Measurements from ENCODE around the gene COLEC12. TPM values are rescaled to one million over a fixed set of nuclear protein-coding genes. Genes with fewer than 3 reads are reported as not detected.

COLEC12 gene
- total RNA-seq, 6 donors from 2014 or later, result 29.3 to 72.2 (median 47.0) TPM

DNA sequence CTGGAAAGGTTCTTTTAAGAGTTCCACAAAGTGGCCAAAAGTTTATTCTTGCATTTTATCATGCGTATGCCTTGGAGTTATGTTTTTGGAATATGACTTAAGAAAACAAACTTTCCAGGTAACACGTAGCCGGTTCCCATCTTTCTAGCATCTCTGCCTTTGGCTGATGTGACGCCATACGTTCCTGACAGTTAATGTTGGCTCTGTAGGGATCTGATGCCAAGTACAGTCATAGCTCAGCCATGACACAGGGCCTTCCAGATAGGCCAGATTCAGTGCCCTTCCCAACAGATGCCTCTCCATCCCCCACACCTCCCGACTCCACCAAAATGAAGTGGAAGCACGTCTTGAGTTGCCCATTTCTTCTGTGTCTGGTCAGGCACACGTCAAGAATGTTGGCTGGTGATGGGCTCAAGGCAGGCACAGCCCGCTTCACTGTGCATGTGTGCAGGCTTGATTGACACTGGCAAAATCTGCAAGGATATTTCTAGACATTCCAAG, 181.7 kb downstream of the COLEC12 start:
- H3K27me3 ChIP-seq, result no peaks in the 10 kb centered on the region
- DNase-seq (no peak), ATAC-seq (ENCODE audit: low FRiP score in 2 of 2) (no peak)
- WGBS, 2 donors, result 92% methylated on average over 9 of the region's 9 CpGs
- no peak overlapping the region for H3K27ac ChIP-seq
- no peak overlapping the region for H3K4me3 ChIP-seq
- no peaks in the 10 kb centered on the region for H3K9me3 ChIP-seq
- H3K36me3 ChIP-seq, result no peaks in the 10 kb centered on the region
- peaks cover 10 to 18% (median 14%) of the 10 kb centered on the region in 4 donors for H3K4me1 ChIP-seq
- TF ChIP-seq EP300 (IDR thresholded peaks at IDR 0.05) (no peak), POLR2A (IDR thresholded peaks at IDR 0.05) (no peak), POLR2AphosphoS5 (IDR thresholded peaks at IDR 0.05) (no peak)
- TF ChIP-seq, protein P1, sequence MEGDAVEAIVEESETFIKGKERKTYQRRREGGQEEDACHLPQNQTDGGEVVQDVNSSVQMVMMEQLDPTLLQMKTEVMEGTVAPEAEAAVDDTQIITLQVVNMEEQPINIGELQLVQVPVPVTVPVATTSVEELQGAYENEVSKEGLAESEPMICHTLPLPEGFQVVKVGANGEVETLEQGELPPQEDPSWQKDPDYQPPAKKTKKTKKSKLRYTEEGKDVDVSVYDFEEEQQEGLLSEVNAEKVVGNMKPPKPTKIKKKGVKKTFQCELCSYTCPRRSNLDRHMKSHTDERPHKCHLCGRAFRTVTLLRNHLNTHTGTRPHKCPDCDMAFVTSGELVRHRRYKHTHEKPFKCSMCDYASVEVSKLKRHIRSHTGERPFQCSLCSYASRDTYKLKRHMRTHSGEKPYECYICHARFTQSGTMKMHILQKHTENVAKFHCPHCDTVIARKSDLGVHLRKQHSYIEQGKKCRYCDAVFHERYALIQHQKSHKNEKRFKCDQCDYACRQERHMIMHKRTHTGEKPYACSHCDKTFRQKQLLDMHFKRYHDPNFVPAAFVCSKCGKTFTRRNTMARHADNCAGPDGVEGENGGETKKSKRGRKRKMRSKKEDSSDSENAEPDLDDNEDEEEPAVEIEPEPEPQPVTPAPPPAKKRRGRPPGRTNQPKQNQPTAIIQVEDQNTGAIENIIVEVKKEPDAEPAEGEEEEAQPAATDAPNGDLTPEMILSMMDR (IDR thresholded peaks at IDR 0.05), result no peak

DNA sequence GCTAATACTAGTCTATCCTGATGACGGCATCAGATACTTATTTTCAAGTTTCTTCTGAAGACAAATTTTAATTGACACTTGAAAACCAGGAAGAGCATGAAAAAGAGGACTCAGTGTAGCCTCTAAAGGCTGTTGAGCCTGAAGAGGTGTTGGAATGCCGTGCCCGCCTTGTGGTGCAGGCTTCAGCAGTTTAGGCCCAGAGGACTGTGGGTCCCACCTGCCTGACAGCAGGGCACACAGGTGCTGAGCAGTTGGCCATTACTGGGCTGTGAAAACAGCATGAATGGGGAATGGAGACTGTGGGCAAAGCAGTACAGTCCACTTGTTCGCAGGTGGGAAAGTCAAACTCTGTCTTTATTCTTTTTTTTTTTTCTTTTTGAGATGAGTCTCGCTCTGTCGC, 182.9 kb downstream of the COLEC12 start:
- H3K4me3 ChIP-seq, result no peak overlapping the region
- H3K36me3 ChIP-seq, result no peaks in the 10 kb centered on the region
- H3K4me1 ChIP-seq, result peaks cover 3 to 8% (median 5%) of the 10 kb centered on the region in 4 donors
- no peak for TF ChIP-seq POLR2AphosphoS5 (IDR thresholded peaks at IDR 0.05)
- TF ChIP-seq POLR2A (IDR thresholded peaks at IDR 0.05), result no peak
- TF ChIP-seq, protein P1 (IDR thresholded peaks at IDR 0.05), result no peak
- TF ChIP-seq EP300 (IDR thresholded peaks at IDR 0.05), result no peak
- no peaks in the 10 kb centered on the region for H3K27me3 ChIP-seq
- no peaks in the 10 kb centered on the region for H3K9me3 ChIP-seq
- no peak overlapping the region for H3K27ac ChIP-seq
- ATAC-seq (ENCODE audit: low FRiP score in 2 of 2) (peak in 1 of 2 donors; percentile 52), DNase-seq (no peak)
- 88% methylated on average over 6 of the region's 6 CpGs for WGBS, 2 donors

DNA sequence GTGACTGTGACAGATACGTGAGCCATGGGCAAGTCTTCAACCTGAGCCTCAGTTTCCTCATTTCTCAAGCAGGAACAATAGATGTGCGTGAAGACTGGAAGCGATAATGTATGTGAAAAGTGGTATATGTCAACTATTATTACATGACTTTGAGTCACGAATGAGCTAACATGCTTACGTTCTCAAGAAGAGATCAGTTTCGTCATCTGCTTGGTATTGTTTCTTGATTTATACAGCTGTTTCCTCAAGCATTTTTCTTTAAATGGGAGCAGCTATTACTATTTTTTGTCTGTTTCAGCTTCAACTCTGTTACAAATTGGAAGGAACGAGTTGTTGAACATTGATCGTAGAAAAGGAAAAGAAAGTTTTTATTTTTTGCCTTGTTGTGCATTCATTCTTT, 184.1 kb downstream of the COLEC12 start:
- WGBS, 2 donors, result 64 to 74% methylated on average over 8 of the region's 8 CpGs
- H3K36me3 ChIP-seq, result no peaks in the 10 kb centered on the region

DNA sequence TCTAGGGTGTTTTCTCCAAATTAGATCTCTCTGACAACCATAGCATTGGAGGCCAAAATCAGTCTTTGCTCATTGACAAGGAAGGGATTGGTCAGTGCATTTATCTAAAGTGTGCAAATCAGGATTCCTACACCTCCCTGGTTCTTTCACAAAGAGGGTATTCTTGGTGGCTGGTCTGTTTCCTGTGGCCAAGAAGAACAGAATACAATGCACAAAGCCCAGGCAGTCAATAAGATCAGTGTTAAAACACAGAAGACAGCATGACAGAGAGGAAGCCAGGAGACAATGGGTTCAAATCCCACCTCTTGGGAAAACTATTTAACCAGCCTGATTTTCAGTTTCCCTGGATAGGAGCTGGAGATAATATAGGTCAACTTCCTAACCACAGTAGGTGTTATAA, 186.6 kb downstream of the COLEC12 start:
- no peak overlapping the region for H3K27ac ChIP-seq
- H3K4me3 ChIP-seq, result no peak overlapping the region
- ATAC-seq (ENCODE audit: low FRiP score in 2 of 2) (no peak), DNase-seq (no peak)
- H3K4me1 ChIP-seq, result no peaks in the 10 kb centered on the region
- no peaks in the 10 kb centered on the region for H3K9me3 ChIP-seq
- no peaks in the 10 kb centered on the region for H3K27me3 ChIP-seq
- no peaks in the 10 kb centered on the region for H3K36me3 ChIP-seq
- no peak for TF ChIP-seq POLR2AphosphoS5 (IDR thresholded peaks at IDR 0.05)
- TF ChIP-seq EP300 (IDR thresholded peaks at IDR 0.05), result no peak
- TF ChIP-seq, protein P1 (IDR thresholded peaks at IDR 0.05), result no peak
- no peak for TF ChIP-seq POLR2A (IDR thresholded peaks at IDR 0.05)

More for the DNA sequence above, 184.1 kb downstream of the COLEC12 start:
- Histone ChIP-seq H3K9me3 (no peaks in the 10 kb centered on the region), H3K27ac (no peak overlapping the region), H3K4me3 (no peak overlapping the region), H3K27me3 (no peaks in the 10 kb centered on the region), H3K4me1 (no peaks in the 10 kb centered on the region)
- ATAC-seq (ENCODE audit: low FRiP score in 2 of 2) (no peak), DNase-seq (no peak)
- no peak for TF ChIP-seq POLR2A (IDR thresholded peaks at IDR 0.05)
- TF ChIP-seq EP300 (IDR thresholded peaks at IDR 0.05), result no peak
- TF ChIP-seq, protein P1 (IDR thresholded peaks at IDR 0.05), result no peak
- TF ChIP-seq POLR2AphosphoS5 (IDR thresholded peaks at IDR 0.05), result no peak

DNA sequence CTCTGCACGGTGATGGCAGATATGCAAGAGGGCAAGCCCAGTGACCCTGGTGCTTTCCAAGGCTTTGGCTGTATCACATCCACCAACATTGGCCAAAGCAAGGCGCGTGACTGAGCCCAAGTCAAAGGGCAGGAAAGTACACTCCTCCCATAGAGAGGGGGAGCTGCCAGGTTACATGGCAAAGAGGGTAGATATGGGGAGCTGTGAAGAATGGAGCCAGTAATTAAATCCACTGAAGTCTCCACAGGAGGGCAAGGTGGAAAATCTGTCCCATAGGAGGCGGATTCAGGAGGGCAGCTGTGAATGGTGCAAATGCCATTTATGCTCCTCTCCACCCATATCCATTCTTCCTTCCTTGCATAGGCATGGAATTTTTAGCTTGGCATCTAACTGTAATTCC, 188.1 kb downstream of the COLEC12 start:
- H3K27ac ChIP-seq, result no peak overlapping the region
- no peak for TF ChIP-seq POLR2A (IDR thresholded peaks at IDR 0.05)
- TF ChIP-seq, protein P1 (IDR thresholded peaks at IDR 0.05), result no peak
- TF ChIP-seq EP300 (IDR thresholded peaks at IDR 0.05), result no peak
- no peak for TF ChIP-seq POLR2AphosphoS5 (IDR thresholded peaks at IDR 0.05)
- no peaks in the 10 kb centered on the region for H3K36me3 ChIP-seq
- 68 to 100% methylated on average over 2 to 4 of the region's 4 CpGs for WGBS, 2 donors
- H3K4me1 ChIP-seq, result no peaks in the 10 kb centered on the region
- ATAC-seq (ENCODE audit: low FRiP score in 2 of 2) (no peak), DNase-seq (no peak)
- H3K27me3 ChIP-seq, result no peaks in the 10 kb centered on the region
- H3K4me3 ChIP-seq, result no peak overlapping the region
- no peaks in the 10 kb centered on the region for H3K9me3 ChIP-seq
